HL-60/S4 treated with retinoic acid at 250 ng/mL for 4 days and 3 days (cell line): ENCODE data around the gene TBC1D8B.

Experiments used
- in situ Hi-C: fragments of 300-500 bp; cut with MboI; formaldehyde crosslinking; loops from 2 replicates; pipeline ENCODE4 v1.7.0; 2022; ENCODE audit warnings: low sequenced_read_pairs

TBC1D8B gene

GRCh38 chrX:106897259-106897658 lies 94.8 kb downstream of the TBC1D8B start:
- in situ Hi-C loops: no loop called here

GRCh38 chrX:106898462-106898861 lies 96.0 kb downstream of the TBC1D8B start:
- in situ Hi-C loops: no loop called here

- in situ Hi-C loops: no loop called here
These were observed 96.8 kb downstream of the TBC1D8B start for GRCh38 chrX:106899276-106899675.

- in situ Hi-C loops: no loop called here
These were observed 97.4 kb downstream of the TBC1D8B start for GRCh38 chrX:106899841-106900240.

- in situ Hi-C loops: no loop called here
These were observed 98.9 kb downstream of the TBC1D8B start for GRCh38 chrX:106901341-106901740.

GRCh38 chrX:106901781-106902219 lies 99.3 kb downstream of the TBC1D8B start:
- in situ Hi-C loops: no loop called here

- in situ Hi-C loops: no loop called here
These were observed 100.2 kb downstream of the TBC1D8B start for GRCh38 chrX:106902684-106903083.

- in situ Hi-C loops: no loop called here
These were observed 100.9 kb downstream of the TBC1D8B start, which contains the start of gene RIPPLY1 for GRCh38 chrX:106903291-106903824. Gene RIPPLY1, minus strand, starts transcription at chrX:106903341. Its CDS starts 54 bp downstream, at chrX:106903287.

- in situ Hi-C loops: no loop called here
These were observed 101.5 kb downstream of the TBC1D8B start for GRCh38 chrX:106903856-106904528.

- in situ Hi-C loops: no loop called here
These were observed 102.7 kb downstream of the TBC1D8B start for GRCh38 chrX:106905064-106905708.

- in situ Hi-C loops: no loop called here
These were observed 103.9 kb downstream of the TBC1D8B start for GRCh38 chrX:106906361-106906760.

GRCh38 chrX:106912864-106913263 lies 110.4 kb downstream of the TBC1D8B start:
- in situ Hi-C loops: no loop called here

GRCh38 chrX:106917830-106918500 lies 115.5 kb downstream of the TBC1D8B start:
- in situ Hi-C loops: no loop called here

- in situ Hi-C loops: no loop called here
These were observed 117.5 kb downstream of the TBC1D8B start, which contains the start of gene CLDN2 for GRCh38 chrX:106919932-106920452. Gene CLDN2, plus strand, starts transcription at chrX:106920402. Its CDS starts 7,827 bp downstream, at chrX:106928229.

GRCh38 chrX:106921637-106922036 lies 119.2 kb downstream of the TBC1D8B start:
- in situ Hi-C loops: no loop called here
